Fibroblast of lung (primary cell): ENCODE measurements around the gene CAMSAP2. TPM values are rescaled to one million over a fixed set of nuclear protein-coding genes. Genes with fewer than 3 reads are reported as not detected.
"Not testable (repeated sequence)": the region's sequence is repeated elsewhere in the genome, so short reads cannot be mapped to it uniquely, and the experiment has no call there.

Source experiments
- DNase-seq, 2 donors: peaks; one replicate each; pipeline versions ENCODE4 v3.0.0 to v3.0.0-alpha.2; 2010; ENCODE audit warnings: low read depth in 2 of 2
- H2AFZ ChIP-seq: 2 replicates; pipeline ENCODE4 v1.5.1; 2012; ENCODE audit warnings: low read length, control low read depth, inconsistent platforms
- H3K27ac ChIP-seq: 2 replicates; pipeline ENCODE4 v1.5.1; 2011; ENCODE audit warnings: low read length, control low read depth; ENCODE audit not compliant: insufficient read depth
- H3K27me3 ChIP-seq: 2 replicates; pipeline ENCODE4 v1.5.1; 2011; ENCODE audit warnings: mild to moderate bottlenecking, low read length; ENCODE audit not compliant: control insufficient read depth, insufficient read depth
- H3K36me3 ChIP-seq: 2 replicates; pipeline ENCODE4 v1.5.1; 2011; ENCODE audit warnings: low read length; ENCODE audit not compliant: control insufficient read depth, insufficient read depth
- H3K4me1 ChIP-seq: 2 replicates; pipeline ENCODE4 v1.5.1; 2011; ENCODE audit warnings: low read length; ENCODE audit not compliant: control insufficient read depth, insufficient read depth; ENCODE audit errors: extremely low read depth
- H3K4me2 ChIP-seq: 2 replicates; pipeline ENCODE4 v1.5.1; 2011; ENCODE audit warnings: low read length, control low read depth; ENCODE audit not compliant: insufficient read depth; ENCODE audit errors: extremely low read depth
- H3K4me3 ChIP-seq, 4 experiments: fragments of 200-600 bp in 1 of 4; sonication (generic) in 1 of 4; replicated peaks in 1 of 4; 2 replicates each; pipeline ENCODE4 v1.5.1; 2011 to 2016; ENCODE audit warnings: low read length in 4 of 4, low read depth in 3 of 4, mild to moderate bottlenecking in 3 of 4, control low read depth in 2 of 4, inconsistent platforms in 1 of 4, mixed read lengths in 1 of 4; ENCODE audit not compliant: insufficient read depth in 1 of 4; ENCODE audit errors: control extremely low read depth in 1 of 4
- H3K79me2 ChIP-seq: 2 replicates; pipeline ENCODE4 v1.5.1; 2012; ENCODE audit warnings: mild to moderate bottlenecking, low read length, inconsistent platforms; ENCODE audit not compliant: control insufficient read depth, insufficient read depth
- H3K9ac ChIP-seq: 2 replicates; pipeline ENCODE4 v1.5.1; 2011; ENCODE audit warnings: mild to moderate bottlenecking, low read length, control low read depth; ENCODE audit not compliant: insufficient read depth
- H3K9me3 ChIP-seq: 2 replicates; pipeline ENCODE4 v1.5.1; 2012; ENCODE audit warnings: low read depth, low read length; ENCODE audit not compliant: control insufficient read depth, insufficient read depth
- H4K20me1 ChIP-seq: 2 replicates; pipeline ENCODE4 v1.5.1; 2011; ENCODE audit warnings: low read length; ENCODE audit not compliant: control insufficient read depth, insufficient read depth; ENCODE audit errors: extremely low read depth
- CTCF ChIP-seq, 2 donors: IDR thresholded peaks in 1 of 2; conservative IDR thresholded peaks in 1 of 2; 1 replicate in 1 of 2; 2 replicates in 1 of 2; pipeline ENCODE4 v1.5.1; 2011 to 2012; ENCODE audit warnings: low read length in 2 of 2, control low read depth in 1 of 2, inconsistent platforms in 1 of 2, low read depth in 1 of 2, mild to moderate bottlenecking in 1 of 2
- EZH2 ChIP-seq: IDR thresholded peaks from 2 replicates; pipeline ENCODE4 v1.5.1; 2012; ENCODE audit warnings: low read length, control low read depth, mild to moderate bottlenecking; ENCODE audit errors: missing control alignments
- polyA plus RNA-seq, 2 donors: library from polyadenylated mRNA; depleted of rRNA in 1 of 2; stranded (reverse) in 1 of 2; unstranded in 1 of 2; fragments of >200 nt; gene quantifications; 2 replicates each; pipeline ENCODE4 v1.2.1, GENCODE V29; 2011 to 2012; ENCODE audit warnings: missing spikeins in 1 of 2
- total RNA-seq: library from RNA; depleted of rRNA; stranded (reverse); fragments of >200 nt; gene quantifications from 2 replicates; pipeline ENCODE4 v1.2.1, GENCODE V29; 2014

CAMSAP2 gene
- total and polyA plus RNA-seq, 2 donors (not counting 1 experiment from before 2014, with no cell fraction given) = 22.3 to 32.5 TPM

GRCh38 chr1:200808846-200809245 is 70.2 kb downstream of the CAMSAP2 start:
- no peak overlapping the region for H3K4me2 ChIP-seq
- no peaks in the 10 kb centered on the region for H3K4me1 ChIP-seq
- H4K20me1 ChIP-seq = no peaks in the 10 kb centered on the region
- peaks cover 3% of the 10 kb centered on the region for H3K36me3 ChIP-seq
- H3K9me3 ChIP-seq = no peaks in the 10 kb centered on the region
- TF ChIP-seq EZH2 (no peak), CTCF (conservative IDR thresholded peaks at IDR 0.05 in 1 of 2, IDR thresholded peaks at IDR 0.05 in 1 of 2; ENCODE audit: low read depth in 1 of 2, low read length in 2 of 2) (no peak)
- H3K4me3 ChIP-seq = no peak overlapping the region
- no peak overlapping the region for H3K9ac ChIP-seq
- DNase-seq = no peak
- no peak overlapping the region for H3K27ac ChIP-seq
- H2AFZ ChIP-seq = no peak overlapping the region
- H3K79me2 ChIP-seq = peaks cover 14% of the 10 kb centered on the region
- H3K27me3 ChIP-seq = no peaks in the 10 kb centered on the region

- H3K79me2 ChIP-seq = peaks cover 4% of the 10 kb centered on the region
- H3K36me3 ChIP-seq = peaks cover 3% of the 10 kb centered on the region
- no peak overlapping the region for H3K27ac ChIP-seq
- no peaks in the 10 kb centered on the region for H4K20me1 ChIP-seq
- no peaks in the 10 kb centered on the region for H3K9me3 ChIP-seq
- no peak overlapping the region for H3K4me2 ChIP-seq
- H3K27me3 ChIP-seq = no peaks in the 10 kb centered on the region
- no peak overlapping the region for H3K9ac ChIP-seq
- H2AFZ ChIP-seq = no peak overlapping the region
- DNase-seq = no peak
- TF ChIP-seq EZH2 (no peak), CTCF (conservative IDR thresholded peaks at IDR 0.05 in 1 of 2, IDR thresholded peaks at IDR 0.05 in 1 of 2; ENCODE audit: low read depth in 1 of 2, low read length in 2 of 2) (no peak)
- no peak overlapping the region for H3K4me3 ChIP-seq
- H3K4me1 ChIP-seq = no peaks in the 10 kb centered on the region
These were observed 73.0 kb downstream of the CAMSAP2 start for GRCh38 chr1:200811704-200812103.

- H3K4me3 ChIP-seq, H3K4me1 ChIP-seq, DNase-seq, H3K27me3 ChIP-seq, H2AFZ ChIP-seq, H3K9ac ChIP-seq, H3K4me2 ChIP-seq, H3K9me3 ChIP-seq, H3K27ac ChIP-seq, H4K20me1 ChIP-seq, H3K36me3 ChIP-seq, H3K79me2 ChIP-seq: not testable (repeated sequence)
These were observed 78.0 kb downstream of the CAMSAP2 start for GRCh38 chr1:200816624-200817224.
